SK-N-SH treated with all-trans-retinoic acid at 6 μM for 48 hours (cell line): ENCODE measurements around the gene SSR2.

ENCODE experiments used
- ATAC-seq: fragments of 200-7000 bp; cut with Tn5 transposase; 3 replicates; pipeline ENCODE4 v1.9.1; 2020; ENCODE audit warnings: mild to moderate bottlenecking, moderate library complexity
- ARNTL ChIP-seq: fragments of 450-650 bp; formaldehyde crosslinking; IDR thresholded peaks from 2 replicates; pipeline ENCODE4 v1.5.0; 2020; ENCODE audit warnings: low read depth, mild to moderate bottlenecking, moderate library complexity, borderline replicate concordance
- BACH2 ChIP-seq: fragments of 250-450 bp; sonication (Bioruptor Pico); IDR thresholded peaks from 2 replicates; pipeline ENCODE4 v1.9.0; 2021; ENCODE audit warnings: mild to moderate bottlenecking, borderline replicate concordance
- CREB5 ChIP-seq: fragments of 250-450 bp; sonication (Bioruptor Pico); IDR thresholded peaks from 2 replicates; pipeline ENCODE4 v1.5.1; 2020; ENCODE audit warnings: low read depth, mild to moderate bottlenecking, moderate library complexity
- CSDC2 ChIP-seq: fragments of 250-450 bp; sonication (Bioruptor Pico); IDR thresholded peaks from 2 replicates; pipeline ENCODE4 v1.5.0; 2020; ENCODE audit warnings: mild to moderate bottlenecking, moderate library complexity
- CSRNP3 ChIP-seq: fragments of 250-450 bp; sonication (Bioruptor Pico); IDR thresholded peaks from 2 replicates; pipeline ENCODE4 v1.5.1; 2021; ENCODE audit warnings: mild to moderate bottlenecking, moderate library complexity
- ESRRG ChIP-seq: fragments of 250-450 bp; sonication (Bioruptor Pico); IDR thresholded peaks from 2 replicates; pipeline ENCODE4 v1.6.1; 2021; ENCODE audit warnings: mild to moderate bottlenecking
- GLIS3 ChIP-seq: fragments of 250-450 bp; sonication (Bioruptor Pico); IDR thresholded peaks from 2 replicates; pipeline ENCODE4 v1.5.0; 2020; ENCODE audit warnings: mild to moderate bottlenecking, moderate library complexity
- ISL1 ChIP-seq: fragments of 250-450 bp; sonication (Bioruptor Pico); IDR thresholded peaks from 2 replicates; pipeline ENCODE4 v2.1.2; 2022; ENCODE audit warnings: mild to moderate bottlenecking, moderate library complexity
- PATZ1 ChIP-seq: fragments of 250-450 bp; sonication (Bioruptor Pico); IDR thresholded peaks from 2 replicates; pipeline ENCODE4 v1.8.0; 2020; ENCODE audit warnings: mild to moderate bottlenecking, moderate library complexity, borderline replicate concordance
- POU6F1 ChIP-seq: fragments of 250-450 bp; sonication (Bioruptor Pico); IDR thresholded peaks from 2 replicates; pipeline ENCODE4 v1.8.0; 2021; ENCODE audit warnings: low read depth, mild to moderate bottlenecking, moderate library complexity, borderline replicate concordance
- RARB ChIP-seq: fragments of 250-450 bp; sonication (Bioruptor Pico); IDR thresholded peaks from 2 replicates; pipeline ENCODE4 v1.8.0; 2021; ENCODE audit warnings: mild to moderate bottlenecking, moderate library complexity
- TOX ChIP-seq: fragments of 250-450 bp; sonication (Bioruptor Pico); IDR thresholded peaks from 2 replicates; pipeline ENCODE4 v1.8.0; 2021; ENCODE audit warnings: mild to moderate bottlenecking, moderate library complexity, borderline replicate concordance
- ZC3H10 ChIP-seq: fragments of 250-450 bp; sonication (Bioruptor Pico); IDR thresholded peaks from 2 replicates; pipeline ENCODE4 v1.5.1; 2021; ENCODE audit warnings: mild to moderate bottlenecking, moderate library complexity
- ZFP30 ChIP-seq: fragments of 450-650 bp; formaldehyde crosslinking; IDR thresholded peaks from 2 replicates; pipeline ENCODE4 v1.5.0; 2022; ENCODE audit warnings: mild to moderate bottlenecking, moderate library complexity
- ZNF565 ChIP-seq: fragments of 450-650 bp; formaldehyde crosslinking; conservative IDR thresholded peaks from 2 replicates; pipeline ENCODE4 v1.5.0; 2020; ENCODE audit warnings: low read depth, mild to moderate bottlenecking, moderate library complexity
- ZNF70 ChIP-seq: fragments of 450-650 bp; formaldehyde crosslinking; IDR thresholded peaks from 2 replicates; pipeline ENCODE4 v1.5.0; 2020; ENCODE audit warnings: mild to moderate bottlenecking, moderate library complexity
- ZNF8 ChIP-seq: fragments of 450-650 bp; formaldehyde crosslinking; IDR thresholded peaks from 2 replicates; pipeline ENCODE4 v1.5.0; 2020; ENCODE audit warnings: mild to moderate bottlenecking, moderate library complexity
- TF ChIP-seq, protein P1 (sequence below): fragments of 250-450 bp; sonication (Bioruptor Pico); IDR thresholded peaks from 2 replicates; pipeline ENCODE4 v1.5.0; 2020; ENCODE audit warnings: mild to moderate bottlenecking, moderate library complexity

The SSR2 gene

GRCh38 chr1:156009404-156009803 is 11.3 kb downstream of the SSR2 start (continued):
- TF ChIP-seq, protein P1, sequence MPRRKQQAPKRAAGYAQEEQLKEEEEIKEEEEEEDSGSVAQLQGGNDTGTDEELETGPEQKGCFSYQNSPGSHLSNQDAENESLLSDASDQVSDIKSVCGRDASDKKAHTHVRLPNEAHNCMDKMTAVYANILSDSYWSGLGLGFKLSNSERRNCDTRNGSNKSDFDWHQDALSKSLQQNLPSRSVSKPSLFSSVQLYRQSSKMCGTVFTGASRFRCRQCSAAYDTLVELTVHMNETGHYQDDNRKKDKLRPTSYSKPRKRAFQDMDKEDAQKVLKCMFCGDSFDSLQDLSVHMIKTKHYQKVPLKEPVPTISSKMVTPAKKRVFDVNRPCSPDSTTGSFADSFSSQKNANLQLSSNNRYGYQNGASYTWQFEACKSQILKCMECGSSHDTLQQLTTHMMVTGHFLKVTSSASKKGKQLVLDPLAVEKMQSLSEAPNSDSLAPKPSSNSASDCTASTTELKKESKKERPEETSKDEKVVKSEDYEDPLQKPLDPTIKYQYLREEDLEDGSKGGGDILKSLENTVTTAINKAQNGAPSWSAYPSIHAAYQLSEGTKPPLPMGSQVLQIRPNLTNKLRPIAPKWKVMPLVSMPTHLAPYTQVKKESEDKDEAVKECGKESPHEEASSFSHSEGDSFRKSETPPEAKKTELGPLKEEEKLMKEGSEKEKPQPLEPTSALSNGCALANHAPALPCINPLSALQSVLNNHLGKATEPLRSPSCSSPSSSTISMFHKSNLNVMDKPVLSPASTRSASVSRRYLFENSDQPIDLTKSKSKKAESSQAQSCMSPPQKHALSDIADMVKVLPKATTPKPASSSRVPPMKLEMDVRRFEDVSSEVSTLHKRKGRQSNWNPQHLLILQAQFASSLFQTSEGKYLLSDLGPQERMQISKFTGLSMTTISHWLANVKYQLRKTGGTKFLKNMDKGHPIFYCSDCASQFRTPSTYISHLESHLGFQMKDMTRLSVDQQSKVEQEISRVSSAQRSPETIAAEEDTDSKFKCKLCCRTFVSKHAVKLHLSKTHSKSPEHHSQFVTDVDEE (CRISPR knock-in tag): no peak
- no peak for TF ChIP-seq ZFP30
- no peak for TF ChIP-seq ZNF8 (CRISPR knock-in tag)
- TF ChIP-seq ARNTL: no peak
- no peak for TF ChIP-seq BACH2 (CRISPR knock-in tag)
- no peak for TF ChIP-seq GLIS3 (CRISPR knock-in tag)
- no peak for TF ChIP-seq RARB (CRISPR knock-in tag)

DNA sequence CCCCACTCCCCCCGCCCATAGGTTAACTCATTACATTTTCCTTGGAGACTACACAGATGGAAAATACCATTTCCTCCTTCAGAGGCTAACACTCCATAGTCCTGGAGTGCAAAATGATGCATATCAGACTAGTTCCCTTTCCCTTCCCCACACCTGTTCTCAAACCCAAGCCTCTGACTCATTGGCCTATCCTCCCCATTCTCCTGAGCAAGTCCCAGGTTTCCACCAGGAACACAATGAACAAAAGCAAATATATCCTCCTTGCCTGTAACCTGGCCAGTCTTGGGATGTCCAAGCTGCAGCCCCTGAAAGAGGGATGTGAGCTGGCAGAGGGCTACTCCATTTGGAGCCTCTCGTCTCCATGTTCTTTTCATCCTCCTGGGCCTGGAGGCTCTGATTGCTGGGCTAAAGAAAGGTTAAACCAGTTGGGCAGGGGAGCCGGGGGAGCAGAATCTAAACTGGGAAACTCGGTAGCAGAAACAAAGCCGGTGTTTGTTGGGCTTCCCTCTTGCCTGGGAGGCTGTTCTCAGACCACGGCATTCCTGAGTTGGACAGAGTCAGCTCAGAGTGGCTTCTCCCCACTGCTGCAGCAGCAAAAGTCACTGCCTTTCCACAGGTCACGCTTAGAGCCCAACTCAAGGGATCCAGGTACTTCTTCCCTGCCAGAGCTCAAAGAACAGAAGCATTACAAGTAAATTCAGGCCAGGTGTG is 13.9 kb downstream of the SSR2 start:
- TF ChIP-seq CREB5 (CRISPR knock-in tag) (no peak), CSDC2 (no peak), PATZ1 (CRISPR knock-in tag) (no peak), ESRRG (CRISPR knock-in tag) (no peak), GLIS3 (CRISPR knock-in tag) (no peak), BACH2 (CRISPR knock-in tag) (no peak), CSRNP3 (CRISPR knock-in tag) (no peak), TOX (no peak), ISL1 (no peak), ZNF565 (CRISPR knock-in tag) (no peak), POU6F1 (CRISPR knock-in tag) (no peak), ZNF70 (no peak), ZC3H10 (CRISPR knock-in tag) (no peak)
- TF ChIP-seq, protein P1 (CRISPR knock-in tag): no peak
- ATAC-seq: peak; percentile 32
